Omental fat pad (tissue), 4 donors: Measurements from ENCODE around the gene TASP1. TPM values are rescaled to one million over a fixed set of nuclear protein-coding genes. Genes with fewer than 3 reads are reported as not detected.
"Not testable (repeated sequence)": the region's sequence is repeated elsewhere in the genome, so short reads cannot be mapped to it uniquely, and the experiment has no call there.

Experiments
- ATAC-seq: fragments of 150-250 bp; one replicate; pipeline ENCODE4 v1.9.1; 2016; ENCODE audit warnings: mild to moderate bottlenecking, moderate library complexity; ENCODE audit not compliant: low FRiP score
- DNase-seq: peaks from one replicate; pipeline ENCODE4 v3.0.0-alpha.2; 2019; ENCODE audit warnings: low spot score
- CTCF ChIP-seq, 3 donors: fragments of 450-650 bp; IDR thresholded peaks; one replicate each; pipeline ENCODE4 v1.5.1; 2016 to 2017; ENCODE audit warnings: antibody characterized with exemption in 3 of 3, mild to moderate bottlenecking in 3 of 3, moderate library complexity in 2 of 3
- total RNA-seq, 4 donors: library from RNA; depleted of rRNA; stranded (reverse); fragments of >200 nt; gene quantifications; one replicate each; pipeline ENCODE4 v1.1.0, GENCODE V29; 2016

Gene TASP1
- total RNA-seq, 4 donors from 2014 or later: 8.0 to 12.8 (median 11.1) TPM

GRCh38 chr20:13395232-13395631 lies 243.5 kb downstream of the TASP1 start:
- no peak for ATAC-seq
- no peak for DNase-seq
- TF ChIP-seq CTCF (IDR thresholded peaks at IDR 0.05): no peak

DNA sequence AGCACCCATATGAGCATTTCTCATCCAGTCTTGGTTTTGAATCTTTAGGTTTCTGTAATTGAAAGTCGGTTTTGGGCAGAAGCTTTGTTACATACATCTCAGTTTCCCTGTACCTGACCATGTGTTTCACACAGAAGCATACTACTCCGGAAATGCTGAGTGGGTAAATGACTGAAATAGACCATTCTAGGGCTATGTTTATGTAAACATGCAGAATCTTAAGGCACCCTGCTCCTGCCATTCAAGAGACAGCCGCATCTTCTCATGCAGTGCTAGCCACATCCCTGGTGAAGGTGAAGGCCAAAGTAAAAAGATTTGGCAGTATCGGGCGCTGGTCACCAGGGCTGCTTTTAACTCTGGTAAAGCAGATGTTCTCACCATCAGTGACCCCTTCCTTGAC lies 246.3 kb downstream of the TASP1 start:
- no peak for ATAC-seq
- no peak for TF ChIP-seq CTCF (IDR thresholded peaks at IDR 0.05)

GRCh38 chr20:13389115-13389514 lies 249.6 kb downstream of the TASP1 start:
- TF ChIP-seq CTCF (IDR thresholded peaks at IDR 0.05): no peak
- DNase-seq: no peak

More for the DNA sequence above, 246.3 kb downstream of the TASP1 start:
- no peak for DNase-seq

DNA sequence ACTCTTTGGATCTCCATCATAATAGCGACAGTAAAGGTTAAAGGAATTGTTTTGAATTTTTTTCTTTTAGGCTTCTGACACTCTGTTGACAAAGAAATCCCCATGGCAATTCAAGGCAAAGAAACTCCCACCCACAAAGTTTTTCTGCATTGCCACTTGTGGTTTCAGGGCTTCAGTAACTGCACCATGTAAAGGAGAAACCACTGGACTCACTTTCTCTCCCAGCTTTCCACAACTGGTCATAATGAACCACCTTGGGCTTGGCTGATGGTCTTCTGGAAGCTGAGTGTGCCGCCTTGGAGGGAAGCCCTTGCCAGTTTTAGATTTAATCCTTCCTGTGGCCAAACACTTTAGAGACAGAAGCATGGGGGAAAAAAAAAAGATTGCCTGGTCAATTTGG lies 254.6 kb downstream of the TASP1 start:
- ATAC-seq (no peak), DNase-seq (no peak)
- TF ChIP-seq CTCF (IDR thresholded peaks at IDR 0.05): no peak

More at GRCh38 chr20:13389115-13389514, 249.6 kb downstream of the TASP1 start:
- no peak for ATAC-seq

- DNase-seq: no peak
- no peak for ATAC-seq
- no peak for TF ChIP-seq CTCF (IDR thresholded peaks at IDR 0.05)
Observed at GRCh38 chr20:13382786-13383185, 255.9 kb downstream of the TASP1 start.

DNA sequence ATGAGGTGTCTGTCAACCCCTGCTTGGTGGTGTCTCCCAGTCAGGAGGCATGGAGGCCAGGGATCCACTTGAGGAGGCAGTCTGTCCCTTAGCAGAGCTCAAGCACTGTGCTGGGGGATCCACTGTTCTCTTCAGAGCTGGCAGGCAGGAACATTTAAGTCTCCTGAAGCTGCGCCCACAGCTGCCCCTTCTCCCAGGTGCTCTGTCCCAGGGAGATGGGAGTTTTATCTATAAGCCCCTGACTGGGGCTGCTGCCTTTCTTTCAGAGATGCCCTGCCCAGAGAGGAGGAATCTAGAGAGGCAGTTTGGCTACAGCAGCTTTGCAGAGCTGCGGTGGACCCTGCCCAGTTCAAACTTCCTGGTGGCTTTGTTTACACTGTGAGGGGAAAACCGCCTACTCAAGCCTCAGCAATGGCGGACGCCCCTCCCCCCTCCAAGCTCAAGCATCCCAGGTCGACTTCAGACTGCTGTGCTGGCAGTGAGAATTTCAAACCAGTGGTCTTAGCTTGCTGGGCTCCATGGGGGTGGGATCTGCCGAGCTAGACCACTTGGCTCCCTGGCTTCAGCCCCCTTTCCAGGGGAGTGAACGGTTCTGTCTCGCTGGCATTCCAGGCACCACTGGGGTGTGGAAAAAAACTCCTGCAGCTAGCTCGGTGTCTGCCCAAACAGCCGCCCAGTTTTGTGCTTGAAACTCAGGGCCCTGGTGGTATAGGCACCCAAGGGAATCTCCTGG lies 258.1 kb downstream of the TASP1 start:
- not testable (repeated sequence) for DNase-seq, ATAC-seq

- no peak for DNase-seq
- ATAC-seq: no peak
- TF ChIP-seq CTCF (IDR thresholded peaks at IDR 0.05): no peak
Observed at GRCh38 chr20:13373400-13373799, 265.3 kb downstream of the TASP1 start.
